Breast epithelium (tissue), 3 donors: ENCODE results near the gene NFATC4.

Experiments
- CTCF ChIP-seq, 3 donors: fragments of 450-650 bp; IDR thresholded peaks; one replicate each; pipeline ENCODE4 v1.5.1; 2016 to 2017; ENCODE audit warnings: antibody characterized with exemption in 3 of 3, mild to moderate bottlenecking in 3 of 3, moderate library complexity in 3 of 3
- POLR2A ChIP-seq: fragments of 450-650 bp; IDR thresholded peaks from one replicate; pipeline ENCODE4 v1.6.1; 2016; ENCODE audit warnings: antibody characterized with exemption, mild to moderate bottlenecking, moderate library complexity

- no peak for TF ChIP-seq CTCF (IDR thresholded peaks at IDR 0.05)
- no peak for TF ChIP-seq POLR2A
Measured at GRCh38 chr14:24364841-24365240, 3.1 kb upstream of the NFATC4 start.
